Body of pancreas (tissue), 4 donors: Measurements from ENCODE around the gene GRIN2C.

Source experiments
- POLR2A ChIP-seq, 3 donors: fragments of 450-650 bp; IDR thresholded peaks; one replicate each; pipeline ENCODE4 v1.6.1; 2016; ENCODE audit warnings: antibody characterized with exemption in 3 of 3, mild to moderate bottlenecking in 2 of 3
- TF ChIP-seq, protein P1 (sequence below), 7 experiments: fragments of 450-650 bp in 4 of 7; fragments of 200-600 bp in 3 of 7; sonication (generic) in 3 of 7; IDR thresholded peaks; one replicate each; pipeline ENCODE4 v1.5.1; 2016 to 2019; ENCODE audit warnings: antibody characterized with exemption in 7 of 7

DNA sequence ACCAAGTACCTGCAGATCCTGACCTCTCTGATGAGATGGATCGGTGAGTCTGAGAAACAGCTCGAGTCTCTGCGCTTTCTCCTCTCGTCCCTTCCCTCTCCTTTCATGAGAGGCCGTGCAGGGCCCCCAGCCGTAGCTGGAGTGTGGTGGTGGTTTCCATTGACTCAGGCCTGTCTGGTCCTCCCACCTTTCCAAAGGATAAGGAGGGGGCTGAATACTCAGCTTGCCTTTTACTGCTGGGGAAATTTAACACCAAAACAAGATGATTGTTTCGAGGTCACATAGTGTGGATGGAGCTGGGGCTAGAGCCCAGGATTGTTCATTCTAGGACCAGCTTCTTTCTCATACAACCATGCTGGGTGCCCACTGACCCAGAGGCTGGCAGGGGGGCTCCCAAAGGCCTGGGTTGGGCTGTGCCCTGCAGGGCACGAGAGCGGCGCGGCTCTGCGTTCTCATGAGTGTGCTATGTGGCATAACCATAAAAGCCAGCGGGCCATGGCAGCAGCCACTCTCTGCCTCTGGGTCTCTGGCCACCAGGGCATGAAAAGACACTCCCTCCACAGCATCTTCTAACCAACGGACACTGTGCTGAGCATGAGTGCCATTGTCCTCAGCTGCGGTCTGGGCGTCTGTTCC, 39.8 kb downstream of the GRIN2C start:
- no peak for TF ChIP-seq POLR2A (IDR thresholded peaks at IDR 0.05)
- TF ChIP-seq, protein P1, sequence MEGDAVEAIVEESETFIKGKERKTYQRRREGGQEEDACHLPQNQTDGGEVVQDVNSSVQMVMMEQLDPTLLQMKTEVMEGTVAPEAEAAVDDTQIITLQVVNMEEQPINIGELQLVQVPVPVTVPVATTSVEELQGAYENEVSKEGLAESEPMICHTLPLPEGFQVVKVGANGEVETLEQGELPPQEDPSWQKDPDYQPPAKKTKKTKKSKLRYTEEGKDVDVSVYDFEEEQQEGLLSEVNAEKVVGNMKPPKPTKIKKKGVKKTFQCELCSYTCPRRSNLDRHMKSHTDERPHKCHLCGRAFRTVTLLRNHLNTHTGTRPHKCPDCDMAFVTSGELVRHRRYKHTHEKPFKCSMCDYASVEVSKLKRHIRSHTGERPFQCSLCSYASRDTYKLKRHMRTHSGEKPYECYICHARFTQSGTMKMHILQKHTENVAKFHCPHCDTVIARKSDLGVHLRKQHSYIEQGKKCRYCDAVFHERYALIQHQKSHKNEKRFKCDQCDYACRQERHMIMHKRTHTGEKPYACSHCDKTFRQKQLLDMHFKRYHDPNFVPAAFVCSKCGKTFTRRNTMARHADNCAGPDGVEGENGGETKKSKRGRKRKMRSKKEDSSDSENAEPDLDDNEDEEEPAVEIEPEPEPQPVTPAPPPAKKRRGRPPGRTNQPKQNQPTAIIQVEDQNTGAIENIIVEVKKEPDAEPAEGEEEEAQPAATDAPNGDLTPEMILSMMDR (IDR thresholded peaks at IDR 0.05): no peak
